Measurements from ENCODE around the gene OR10AD1. TPM values are rescaled to one million over a fixed set of nuclear protein-coding genes. Genes with fewer than 3 reads are reported as not detected.

OR10AD1 gene
- total RNA-seq, 6 experiments from 2014 or later = not detected

GRCh38 chr12:48169011-48169410, 34.1 kb downstream of the OR10AD1 start:
- intact Hi-C loops (cut with DNase I) = loop anchor here in 1 of 2 donors (10.0 kb wide), 1 partner anchor 84 kb away; no protein-coding TSS in a partner anchor

GRCh38 chr12:48165089-48165981, 37.8 kb downstream of the OR10AD1 start:
- no peaks in the 10 kb centered on the region for H3K36me3 ChIP-seq
- H3K9me3 ChIP-seq = no peaks in the 10 kb centered on the region
- WGBS (ENCODE audit: insufficient coverage, low coverage, low lambda C conversion rate, missing lambda C conversion rate) = 8% methylated on average over 2 of the region's 2 CpGs
- intact Hi-C loops (cut with DNase I) = loop anchor here in 1 of 2 donors (10.0 kb wide), 1 partner anchor 81 kb away; no protein-coding TSS in a partner anchor
- DNase-seq (no peak), ATAC-seq (peak; percentile 78 to 88 (median 83))
- no peaks in the 10 kb centered on the region for H3K27me3 ChIP-seq
- no peak overlapping the region for H3K27ac ChIP-seq
- no peaks in the 10 kb centered on the region for H3K4me1 ChIP-seq
- H3K4me3 ChIP-seq = no peak overlapping the region
- peak; percentile 91 to 97 (median 94) for TF ChIP-seq CTCF (IDR thresholded peaks at IDR 0.05)
- TF ChIP-seq POLR2A (IDR thresholded peaks at IDR 0.05) = no peak

More at GRCh38 chr12:48169011-48169410, 34.1 kb downstream of the OR10AD1 start:
- ATAC-seq (no peak), DNase-seq (no peak)
- WGBS (ENCODE audit: insufficient coverage, low coverage, low lambda C conversion rate, missing lambda C conversion rate) = 82% methylated on average over 14 of the region's 19 CpGs
- no peaks in the 10 kb centered on the region for H3K27me3 ChIP-seq
- no peaks in the 10 kb centered on the region for H3K4me1 ChIP-seq
- H3K4me3 ChIP-seq = no peak overlapping the region
- no peaks in the 10 kb centered on the region for H3K36me3 ChIP-seq
- no peaks in the 10 kb centered on the region for H3K9me3 ChIP-seq
- no peak overlapping the region for H3K27ac ChIP-seq
- TF ChIP-seq POLR2A (IDR thresholded peaks at IDR 0.05) (no peak), CTCF (IDR thresholded peaks at IDR 0.05) (no peak)

GRCh38 chr12:48164451-48164850, 38.6 kb downstream of the OR10AD1 start:
- Histone ChIP-seq H3K36me3 (no peaks in the 10 kb centered on the region), H3K4me1 (no peaks in the 10 kb centered on the region), H3K9me3 (no peaks in the 10 kb centered on the region), H3K4me3 (no peak overlapping the region), H3K27ac (no peak overlapping the region), H3K27me3 (no peaks in the 10 kb centered on the region)
- 63% methylated on average over 2 of the region's 2 CpGs for WGBS (ENCODE audit: insufficient coverage, low coverage, low lambda C conversion rate, missing lambda C conversion rate)
- ATAC-seq = no peak
- intact Hi-C loops (cut with DNase I) = loop anchor here in 1 of 2 donors (10.0 kb wide), 1 partner anchor 80 kb away; no protein-coding TSS in a partner anchor
- DNase-seq = no peak
- no peak for TF ChIP-seq POLR2A (IDR thresholded peaks at IDR 0.05)
- no peak for TF ChIP-seq CTCF (IDR thresholded peaks at IDR 0.05)

- no peak overlapping the region for H3K4me3 ChIP-seq
- no peaks in the 10 kb centered on the region for H3K27me3 ChIP-seq
- TF ChIP-seq POLR2A (IDR thresholded peaks at IDR 0.05) (no peak), CTCF (IDR thresholded peaks at IDR 0.05) (no peak)
- DNase-seq (no peak), ATAC-seq (no peak)
- no peaks in the 10 kb centered on the region for H3K36me3 ChIP-seq
- intact Hi-C loops (cut with DNase I) = loop anchor here in 1 of 2 donors (10.0 kb wide), 1 partner anchor 78 kb away; no protein-coding TSS in a partner anchor
- no peaks in the 10 kb centered on the region for H3K4me1 ChIP-seq
- H3K27ac ChIP-seq = no peak overlapping the region
- WGBS (ENCODE audit: insufficient coverage, low coverage, low lambda C conversion rate, missing lambda C conversion rate) = 62% methylated on average over 5 of the region's 5 CpGs
- H3K9me3 ChIP-seq = no peaks in the 10 kb centered on the region
Measured at GRCh38 chr12:48163150-48163747, 39.8 kb downstream of the OR10AD1 start.

Measured in right lobe of liver (tissue), 6 donors.